Measurements from ENCODE around the gene ANKRD33B. TPM values are rescaled to one million over a fixed set of nuclear protein-coding genes. Genes with fewer than 3 reads are reported as not detected.

The ANKRD33B gene
- total and polyA plus RNA-seq, 2 donors (not counting 1 experiment from before 2014, with no cell fraction given), result 7.7 to 7.8 TPM

DNA sequence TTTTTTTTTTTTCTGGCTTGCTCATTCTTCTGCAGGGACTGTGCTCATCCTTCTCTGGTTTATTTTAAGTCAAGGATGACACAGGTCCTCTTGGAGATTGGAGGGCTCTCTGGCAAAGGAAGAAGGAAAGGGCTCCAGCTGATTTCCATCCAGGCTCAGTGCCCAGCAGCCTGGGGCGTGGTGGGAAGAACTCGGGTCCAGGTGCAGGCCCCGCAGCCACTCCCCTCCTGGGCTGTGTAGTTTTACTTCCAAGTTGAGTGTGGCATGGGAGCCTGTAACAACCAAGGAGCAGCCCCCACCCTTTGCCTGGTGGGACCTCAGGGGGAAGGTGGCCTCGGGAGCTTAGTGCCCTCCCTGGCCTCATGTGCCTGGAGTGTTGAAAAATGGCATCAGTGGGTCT, 58.9 kb downstream of the ANKRD33B start:
- H3K27ac ChIP-seq (ENCODE audit: insufficient read depth, low read length), result no peak overlapping the region
- TF ChIP-seq, protein P1, sequence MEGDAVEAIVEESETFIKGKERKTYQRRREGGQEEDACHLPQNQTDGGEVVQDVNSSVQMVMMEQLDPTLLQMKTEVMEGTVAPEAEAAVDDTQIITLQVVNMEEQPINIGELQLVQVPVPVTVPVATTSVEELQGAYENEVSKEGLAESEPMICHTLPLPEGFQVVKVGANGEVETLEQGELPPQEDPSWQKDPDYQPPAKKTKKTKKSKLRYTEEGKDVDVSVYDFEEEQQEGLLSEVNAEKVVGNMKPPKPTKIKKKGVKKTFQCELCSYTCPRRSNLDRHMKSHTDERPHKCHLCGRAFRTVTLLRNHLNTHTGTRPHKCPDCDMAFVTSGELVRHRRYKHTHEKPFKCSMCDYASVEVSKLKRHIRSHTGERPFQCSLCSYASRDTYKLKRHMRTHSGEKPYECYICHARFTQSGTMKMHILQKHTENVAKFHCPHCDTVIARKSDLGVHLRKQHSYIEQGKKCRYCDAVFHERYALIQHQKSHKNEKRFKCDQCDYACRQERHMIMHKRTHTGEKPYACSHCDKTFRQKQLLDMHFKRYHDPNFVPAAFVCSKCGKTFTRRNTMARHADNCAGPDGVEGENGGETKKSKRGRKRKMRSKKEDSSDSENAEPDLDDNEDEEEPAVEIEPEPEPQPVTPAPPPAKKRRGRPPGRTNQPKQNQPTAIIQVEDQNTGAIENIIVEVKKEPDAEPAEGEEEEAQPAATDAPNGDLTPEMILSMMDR (conservative IDR thresholded peaks at IDR 0.05 in 1 of 2, IDR thresholded peaks at IDR 0.05 in 1 of 2; ENCODE audit: low read depth in 1 of 2, low read length in 2 of 2), result no peak
- no peak for TF ChIP-seq EZH2 (IDR thresholded peaks at IDR 0.05; ENCODE audit: low read length, missing control alignments)
- H3K4me2 ChIP-seq (ENCODE audit: extremely low read depth, insufficient read depth, low read length), result no peak overlapping the region
- H3K36me3 ChIP-seq (ENCODE audit: control insufficient read depth, insufficient read depth, low read length), result no peaks in the 10 kb centered on the region
- H3K79me2 ChIP-seq (ENCODE audit: control insufficient read depth, insufficient read depth, low read length), result no peaks in the 10 kb centered on the region
- H4K20me1 ChIP-seq (ENCODE audit: control insufficient read depth, extremely low read depth, insufficient read depth, low read length), result no peaks in the 10 kb centered on the region
- no peaks in the 10 kb centered on the region for H3K9me3 ChIP-seq (ENCODE audit: control insufficient read depth, insufficient read depth, low read depth, low read length)
- H3K4me1 ChIP-seq (ENCODE audit: control insufficient read depth, extremely low read depth, insufficient read depth, low read length), result no peaks in the 10 kb centered on the region
- no peak for DNase-seq (ENCODE audit: low read depth in 2 of 2)
- no peaks in the 10 kb centered on the region for H3K27me3 ChIP-seq (ENCODE audit: control insufficient read depth, insufficient read depth, low read length)
- no peak overlapping the region for H2AFZ ChIP-seq (ENCODE audit: low read length)
- H3K4me3 ChIP-seq (replicated peaks in 1 of 4; ENCODE audit: control extremely low read depth in 1 of 4, insufficient read depth in 1 of 4, low read depth in 3 of 4, low read length in 4 of 4), result no peak overlapping the region
- no peak overlapping the region for H3K9ac ChIP-seq (ENCODE audit: insufficient read depth, low read length)

DNA sequence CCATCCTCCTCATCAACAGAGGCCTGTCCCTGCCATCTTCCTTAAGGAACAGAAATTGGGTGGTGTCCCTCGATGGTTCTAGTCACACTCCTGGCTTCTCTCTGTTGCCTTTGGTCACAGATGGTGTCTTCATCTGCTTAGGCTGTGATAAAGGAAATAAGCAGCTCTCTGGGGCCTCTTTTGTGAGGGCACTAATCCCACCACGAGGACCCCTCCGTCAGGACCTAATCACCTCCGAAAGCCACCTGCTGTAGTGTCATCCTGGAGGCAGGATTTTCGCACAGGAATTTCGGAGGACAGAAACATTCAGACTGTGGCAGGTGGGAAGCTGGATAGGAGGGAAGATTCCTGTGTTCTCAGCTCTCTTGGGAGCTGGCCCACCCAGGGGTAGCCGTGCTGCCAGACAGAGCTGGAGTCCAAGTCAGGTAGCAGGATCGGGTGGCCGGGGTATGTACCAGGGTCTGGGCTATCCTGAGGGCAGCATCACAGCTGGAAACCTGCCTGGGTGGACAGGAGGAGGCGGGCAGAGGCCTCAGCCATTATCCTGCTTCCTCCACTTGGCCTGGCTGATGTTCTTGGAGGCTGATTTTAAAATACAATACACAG, 59.5 kb downstream of the ANKRD33B start:
- no peaks in the 10 kb centered on the region for H3K27me3 ChIP-seq (ENCODE audit: control insufficient read depth, insufficient read depth, low read length)
- H4K20me1 ChIP-seq (ENCODE audit: control insufficient read depth, extremely low read depth, insufficient read depth, low read length), result no peaks in the 10 kb centered on the region
- no peak overlapping the region for H3K4me3 ChIP-seq (replicated peaks in 1 of 4; ENCODE audit: control extremely low read depth in 1 of 4, insufficient read depth in 1 of 4, low read depth in 3 of 4, low read length in 4 of 4)
- no peaks in the 10 kb centered on the region for H3K4me1 ChIP-seq (ENCODE audit: control insufficient read depth, extremely low read depth, insufficient read depth, low read length)
- H3K79me2 ChIP-seq (ENCODE audit: control insufficient read depth, insufficient read depth, low read length), result no peaks in the 10 kb centered on the region
- no peak overlapping the region for H3K27ac ChIP-seq (ENCODE audit: insufficient read depth, low read length)
- no peak for DNase-seq (ENCODE audit: low read depth in 2 of 2)
- no peaks in the 10 kb centered on the region for H3K9me3 ChIP-seq (ENCODE audit: control insufficient read depth, insufficient read depth, low read depth, low read length)
- no peaks in the 10 kb centered on the region for H3K36me3 ChIP-seq (ENCODE audit: control insufficient read depth, insufficient read depth, low read length)
- no peak for TF ChIP-seq EZH2 (IDR thresholded peaks at IDR 0.05; ENCODE audit: low read length, missing control alignments)
- TF ChIP-seq, protein P1 (conservative IDR thresholded peaks at IDR 0.05 in 1 of 2, IDR thresholded peaks at IDR 0.05 in 1 of 2; ENCODE audit: low read depth in 1 of 2, low read length in 2 of 2), result no peak
- H3K9ac ChIP-seq (ENCODE audit: insufficient read depth, low read length), result no peak overlapping the region
- H2AFZ ChIP-seq (ENCODE audit: low read length), result no peak overlapping the region
- H3K4me2 ChIP-seq (ENCODE audit: extremely low read depth, insufficient read depth, low read length), result no peak overlapping the region

DNA sequence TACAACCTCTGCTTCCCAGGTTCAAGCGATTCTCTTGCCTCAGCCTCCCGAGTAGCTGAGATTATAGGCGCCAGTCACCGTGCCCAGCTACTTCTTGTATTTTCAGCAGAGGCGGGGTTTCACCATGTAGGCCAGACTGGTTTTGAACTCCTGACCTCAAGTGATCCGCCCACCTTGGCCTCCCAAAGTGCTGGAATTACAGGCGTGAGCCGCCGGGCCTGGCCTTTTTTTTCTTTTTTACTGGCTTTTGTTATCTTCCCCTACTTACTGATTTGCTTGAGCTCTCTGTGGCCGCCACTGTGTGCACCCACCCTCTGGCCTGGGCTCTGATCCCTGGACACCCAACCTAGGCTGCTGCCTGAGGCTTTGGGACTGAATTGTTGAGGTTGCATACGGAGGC, 60.3 kb downstream of the ANKRD33B start:
- H4K20me1 ChIP-seq (ENCODE audit: control insufficient read depth, extremely low read depth, insufficient read depth, low read length), result no peaks in the 10 kb centered on the region
- no peaks in the 10 kb centered on the region for H3K27me3 ChIP-seq (ENCODE audit: control insufficient read depth, insufficient read depth, low read length)
- H3K36me3 ChIP-seq (ENCODE audit: control insufficient read depth, insufficient read depth, low read length), result no peaks in the 10 kb centered on the region
- no peak overlapping the region for H3K4me3 ChIP-seq (replicated peaks in 1 of 4; ENCODE audit: control extremely low read depth in 1 of 4, insufficient read depth in 1 of 4, low read depth in 3 of 4, low read length in 4 of 4)
- no peaks in the 10 kb centered on the region for H3K9me3 ChIP-seq (ENCODE audit: control insufficient read depth, insufficient read depth, low read depth, low read length)
- H3K79me2 ChIP-seq (ENCODE audit: control insufficient read depth, insufficient read depth, low read length), result no peaks in the 10 kb centered on the region
- H3K4me2 ChIP-seq (ENCODE audit: extremely low read depth, insufficient read depth, low read length), result no peak overlapping the region
- no peaks in the 10 kb centered on the region for H3K4me1 ChIP-seq (ENCODE audit: control insufficient read depth, extremely low read depth, insufficient read depth, low read length)
- no peak for DNase-seq (ENCODE audit: low read depth in 2 of 2)
- no peak overlapping the region for H2AFZ ChIP-seq (ENCODE audit: low read length)
- H3K9ac ChIP-seq (ENCODE audit: insufficient read depth, low read length), result no peak overlapping the region
- H3K27ac ChIP-seq (ENCODE audit: insufficient read depth, low read length), result no peak overlapping the region
- TF ChIP-seq, protein P1 (conservative IDR thresholded peaks at IDR 0.05 in 1 of 2, IDR thresholded peaks at IDR 0.05 in 1 of 2; ENCODE audit: low read depth in 1 of 2, low read length in 2 of 2), result no peak
- TF ChIP-seq EZH2 (IDR thresholded peaks at IDR 0.05; ENCODE audit: low read length, missing control alignments), result no peak

All from fibroblast of lung (primary cell).